OCI-LY7 (cell line): ENCODE measurements around the gene FBXL14.

Source experiments
- CTCF ChIP-seq: fragments of 200-600 bp; sonication (generic); conservative IDR thresholded peaks from 2 replicates; pipeline ENCODE4 v1.5.1; 2014; ENCODE audit warnings: mild to moderate bottlenecking, antibody characterized with exemption, low read length, moderate library complexity, mixed read lengths
- EZH2phosphoT487 ChIP-seq: fragments of 200-600 bp; sonication (generic); IDR thresholded peaks from 2 replicates; pipeline ENCODE4 v1.6.1; 2018; ENCODE audit warnings: low read depth, borderline replicate concordance, mild to moderate bottlenecking, mixed run types, antibody characterized with exemption, low read length, moderate library complexity, mixed read lengths

GRCh38 chr12:1634149-1634548 is 39.8 kb upstream of the FBXL14 start:
- TF ChIP-seq CTCF, result no peak
- TF ChIP-seq EZH2phosphoT487, result no peak
